SK-N-SH treated with all-trans-retinoic acid at 6 μM for 48 hours (cell line): ENCODE data around the gene MBNL2.

ENCODE experiments used
- ARNTL ChIP-seq: fragments of 450-650 bp; formaldehyde crosslinking; IDR thresholded peaks from 2 replicates; pipeline ENCODE4 v1.5.0; 2020; ENCODE audit warnings: low read depth, mild to moderate bottlenecking, moderate library complexity, borderline replicate concordance
- OSR1 ChIP-seq: fragments of 250-450 bp; sonication (Bioruptor Pico); IDR thresholded peaks from 2 replicates; pipeline ENCODE4 v1.8.0; 2022; ENCODE audit warnings: moderate library complexity, mild to moderate bottlenecking, inconsistent platforms
- PATZ1 ChIP-seq: fragments of 250-450 bp; sonication (Bioruptor Pico); IDR thresholded peaks from 2 replicates; pipeline ENCODE4 v1.8.0; 2020; ENCODE audit warnings: mild to moderate bottlenecking, moderate library complexity, borderline replicate concordance

DNA sequence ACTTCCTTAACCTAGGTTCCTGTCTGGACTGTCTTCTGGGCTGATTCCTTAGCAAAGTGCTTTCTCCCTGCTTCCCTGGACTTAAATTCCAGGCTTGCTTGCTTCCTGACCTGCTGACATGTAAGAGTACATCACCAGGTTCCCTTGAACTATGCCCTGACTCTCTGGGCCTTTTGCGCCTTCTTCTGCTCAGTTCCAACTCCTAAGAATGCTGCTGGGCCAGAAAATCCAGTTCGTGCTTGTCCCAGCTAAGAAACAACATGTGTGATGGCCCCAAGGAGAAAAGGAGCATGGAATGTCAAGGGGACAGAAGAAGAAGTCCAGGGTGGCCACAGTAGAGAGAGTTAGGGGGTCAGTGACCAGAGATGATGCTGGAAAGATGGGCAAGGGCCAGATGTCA, 42.6 kb upstream of the MBNL2 start:
- TF ChIP-seq OSR1 (CRISPR knock-in tag) (no peak), PATZ1 (CRISPR knock-in tag) (no peak), ARNTL (no peak)
